A673 (cell line): ENCODE results near the gene ANKEF1.

Source experiments
- CTCF ChIP-seq: fragments of 300-800, 200-600 bp; sonication (generic); conservative IDR thresholded peaks from 2 replicates; pipeline ENCODE4 v1.5.1; 2017; ENCODE audit warnings: low read depth, mild to moderate bottlenecking, antibody characterized with exemption, low read length, moderate library complexity, mixed read lengths
- EZH2 ChIP-seq: fragments of 200-600 bp; sonication (generic); IDR thresholded peaks from 2 replicates; pipeline ENCODE4 v1.6.1; 2017; ENCODE audit warnings: borderline replicate concordance, low read depth, mild to moderate bottlenecking, mixed read lengths, antibody characterized with exemption, low read length; ENCODE audit not compliant: poor library complexity, severe bottlenecking

- TF ChIP-seq EZH2 (no peak), CTCF (no peak)
Observed at GRCh38 chr20:10060226-10060625, 25.4 kb downstream of the ANKEF1 start.
